Measurements from ENCODE around the gene ADCY3. TPM values are rescaled to one million over a fixed set of nuclear protein-coding genes. Genes with fewer than 3 reads are reported as not detected.
A peak's percentile ranks its signal among the peaks of the same experiment; 100 is the strongest.

Gene ADCY3
- total RNA-seq, 2 donors from 2014 or later: 40.7 to 59.3 TPM

- H3K4me1 Mint-ChIP-seq: peaks cover 24% of the 10 kb centered on the region
- no peak for DNase-seq
- no peak for ATAC-seq
- H3K9me3 ChIP-seq (ENCODE audit: control insufficient read depth, low read length, poor library complexity, severe bottlenecking): no peaks in the 10 kb centered on the region
- H3K4me3 Mint-ChIP-seq: no peak overlapping the region
- no peak overlapping the region for H3K27ac Mint-ChIP-seq
- H3K27me3 Mint-ChIP-seq: peaks cover 4% of the 10 kb centered on the region
- no peaks in the 10 kb centered on the region for H3K36me3 Mint-ChIP-seq (ENCODE audit: low read depth)
These were observed 2.5 kb upstream of the ADCY3 start for GRCh38 chr2:24922556-24922955.

- H3K27ac Mint-ChIP-seq: peak overlapping the region; percentile 61
- H3K36me3 Mint-ChIP-seq (ENCODE audit: low read depth): no peaks in the 10 kb centered on the region
- peaks cover 4% of the 10 kb centered on the region for H3K27me3 Mint-ChIP-seq
- H3K9me3 ChIP-seq (ENCODE audit: control insufficient read depth, low read length, poor library complexity, severe bottlenecking): no peaks in the 10 kb centered on the region
- DNase-seq: no peak
- no peak for ATAC-seq
- H3K4me1 Mint-ChIP-seq: peaks cover 31% of the 10 kb centered on the region
- peak overlapping the region; percentile 83 for H3K4me3 Mint-ChIP-seq
These were observed 888 bp upstream of the ADCY3 start for GRCh38 chr2:24920809-24921441.

GRCh38 chr2:24919506-24920097 is 435 bp downstream of the ADCY3 start:
- ATAC-seq (peak; percentile 36), DNase-seq (no peak)
- Mint-ChIP-seq H3K4me1 (peaks cover 35% of the 10 kb centered on the region), H3K36me3 (ENCODE audit: low read depth) (no peaks in the 10 kb centered on the region), H3K27me3 (peaks cover 4% of the 10 kb centered on the region), H3K4me3 (peak overlapping the region; percentile 96), H3K27ac (peak overlapping the region; percentile 34)
- H3K9me3 ChIP-seq (ENCODE audit: control insufficient read depth, low read length, poor library complexity, severe bottlenecking): no peaks in the 10 kb centered on the region

GRCh38 chr2:24919037-24919505 is 966 bp downstream of the ADCY3 start:
- H3K4me1 Mint-ChIP-seq: peaks cover 36% of the 10 kb centered on the region
- ATAC-seq: peak; percentile 70
- DNase-seq: peak; percentile 40 to 54 (median 42)

GRCh38 chr2:24918326-24919036 is 1.6 kb downstream of the ADCY3 start:
- Mint-ChIP-seq H3K27me3 (peaks cover under 1% of the 10 kb centered on the region), H3K4me3 (peak overlapping the region; percentile 96), H3K27ac (peak overlapping the region; percentile 39), H3K36me3 (ENCODE audit: low read depth) (no peaks in the 10 kb centered on the region), H3K4me1 (peaks cover 31% of the 10 kb centered on the region)
- no peaks in the 10 kb centered on the region for H3K9me3 ChIP-seq (ENCODE audit: control insufficient read depth, low read length, poor library complexity, severe bottlenecking)
- DNase-seq (no peak), ATAC-seq (no peak)

More at GRCh38 chr2:24919037-24919505, 966 bp downstream of the ADCY3 start:
- peak overlapping the region; percentile 34 for H3K27ac Mint-ChIP-seq
- H3K36me3 Mint-ChIP-seq (ENCODE audit: low read depth): no peaks in the 10 kb centered on the region
- H3K4me3 Mint-ChIP-seq: peak overlapping the region; percentile 96
- peaks cover 4% of the 10 kb centered on the region for H3K27me3 Mint-ChIP-seq
- no peaks in the 10 kb centered on the region for H3K9me3 ChIP-seq (ENCODE audit: control insufficient read depth, low read length, poor library complexity, severe bottlenecking)

GRCh38 chr2:24917731-24918325 is 2.2 kb downstream of the ADCY3 start:
- no peak for ATAC-seq
- H3K27ac Mint-ChIP-seq: peak overlapping the region; percentile 39

GRCh38 chr2:24917086-24917485 is 3.0 kb downstream of the ADCY3 start:
- no peak overlapping the region for H3K4me3 Mint-ChIP-seq

More at GRCh38 chr2:24917731-24918325, 2.2 kb downstream of the ADCY3 start:
- no peak for DNase-seq
- Mint-ChIP-seq H3K36me3 (ENCODE audit: low read depth) (no peaks in the 10 kb centered on the region), H3K27me3 (no peaks in the 10 kb centered on the region), H3K4me1 (peaks cover 31% of the 10 kb centered on the region), H3K4me3 (peak overlapping the region; percentile 58)
- no peaks in the 10 kb centered on the region for H3K9me3 ChIP-seq (ENCODE audit: control insufficient read depth, low read length, poor library complexity, severe bottlenecking)

GRCh38 chr2:24915796-24916195 is 4.2 kb downstream of the ADCY3 start:
- H3K4me1 Mint-ChIP-seq: peaks cover 31% of the 10 kb centered on the region
- H3K4me3 Mint-ChIP-seq: no peak overlapping the region
- no peak for DNase-seq
- no peaks in the 10 kb centered on the region for H3K9me3 ChIP-seq (ENCODE audit: control insufficient read depth, low read length, poor library complexity, severe bottlenecking)
- H3K27ac Mint-ChIP-seq: peak overlapping the region; percentile 71
- no peak for ATAC-seq
- peaks cover 2% of the 10 kb centered on the region for H3K36me3 Mint-ChIP-seq (ENCODE audit: low read depth)
- no peaks in the 10 kb centered on the region for H3K27me3 Mint-ChIP-seq

More at GRCh38 chr2:24917086-24917485, 3.0 kb downstream of the ADCY3 start:
- DNase-seq: no peak
- no peaks in the 10 kb centered on the region for H3K27me3 Mint-ChIP-seq
- peaks cover under 1% of the 10 kb centered on the region for H3K36me3 Mint-ChIP-seq (ENCODE audit: low read depth)
- peaks cover 32% of the 10 kb centered on the region for H3K4me1 Mint-ChIP-seq
- H3K27ac Mint-ChIP-seq: peak overlapping the region; percentile 71
- ATAC-seq: no peak
- H3K9me3 ChIP-seq (ENCODE audit: control insufficient read depth, low read length, poor library complexity, severe bottlenecking): no peaks in the 10 kb centered on the region

- Mint-ChIP-seq H3K27me3 (no peaks in the 10 kb centered on the region), H3K4me3 (no peak overlapping the region), H3K36me3 (ENCODE audit: low read depth) (peaks cover 2% of the 10 kb centered on the region), H3K4me1 (peaks cover 29% of the 10 kb centered on the region), H3K27ac (no peak overlapping the region)
- no peak for ATAC-seq
- H3K9me3 ChIP-seq (ENCODE audit: control insufficient read depth, low read length, poor library complexity, severe bottlenecking): no peaks in the 10 kb centered on the region
- DNase-seq: no peak
These were observed 4.9 kb downstream of the ADCY3 start for GRCh38 chr2:24915175-24915574.

- no peaks in the 10 kb centered on the region for H3K27me3 Mint-ChIP-seq
- H3K4me1 Mint-ChIP-seq: peaks cover 30% of the 10 kb centered on the region
- no peak for DNase-seq
- peaks cover 3% of the 10 kb centered on the region for H3K36me3 Mint-ChIP-seq (ENCODE audit: low read depth)
- ATAC-seq: no peak
- no peak overlapping the region for H3K4me3 Mint-ChIP-seq
- H3K27ac Mint-ChIP-seq: no peak overlapping the region
- no peaks in the 10 kb centered on the region for H3K9me3 ChIP-seq (ENCODE audit: control insufficient read depth, low read length, poor library complexity, severe bottlenecking)
These were observed 5.3 kb downstream of the ADCY3 start for GRCh38 chr2:24914713-24915112.

- no peak for ATAC-seq
- H3K9me3 ChIP-seq (ENCODE audit: control insufficient read depth, low read length, poor library complexity, severe bottlenecking): no peaks in the 10 kb centered on the region
- Mint-ChIP-seq H3K27me3 (no peaks in the 10 kb centered on the region), H3K4me3 (no peak overlapping the region), H3K36me3 (ENCODE audit: low read depth) (peaks cover 6% of the 10 kb centered on the region), H3K4me1 (peaks cover 31% of the 10 kb centered on the region), H3K27ac (peak overlapping the region; percentile 45)
- DNase-seq: no peak
These were observed 6.1 kb downstream of the ADCY3 start for GRCh38 chr2:24913911-24914310.

GRCh38 chr2:24912986-24913385 is 7.1 kb downstream of the ADCY3 start:
- ATAC-seq (no peak), DNase-seq (no peak)
- H3K9me3 ChIP-seq (ENCODE audit: control insufficient read depth, low read length, poor library complexity, severe bottlenecking): no peaks in the 10 kb centered on the region
- Mint-ChIP-seq H3K27me3 (no peaks in the 10 kb centered on the region), H3K27ac (peak overlapping the region; percentile 45), H3K4me1 (peaks cover 27% of the 10 kb centered on the region), H3K4me3 (no peak overlapping the region), H3K36me3 (ENCODE audit: low read depth) (peaks cover 8% of the 10 kb centered on the region)

- Mint-ChIP-seq H3K4me1 (peaks cover 23% of the 10 kb centered on the region), H3K27me3 (no peaks in the 10 kb centered on the region), H3K27ac (peak overlapping the region; percentile 45), H3K36me3 (ENCODE audit: low read depth) (peaks cover 8% of the 10 kb centered on the region), H3K4me3 (no peak overlapping the region)
- ATAC-seq (no peak), DNase-seq (no peak)
- H3K9me3 ChIP-seq (ENCODE audit: control insufficient read depth, low read length, poor library complexity, severe bottlenecking): no peaks in the 10 kb centered on the region
These were observed 7.5 kb downstream of the ADCY3 start for GRCh38 chr2:24912523-24912922.
